ENCODE results near the gene MISFA. TPM values are rescaled to one million over a fixed set of nuclear protein-coding genes. Genes with fewer than 3 reads are reported as not detected.

Gene MISFA
- total RNA-seq, 1 donor from 2014 or later, result 2.9 TPM

DNA sequence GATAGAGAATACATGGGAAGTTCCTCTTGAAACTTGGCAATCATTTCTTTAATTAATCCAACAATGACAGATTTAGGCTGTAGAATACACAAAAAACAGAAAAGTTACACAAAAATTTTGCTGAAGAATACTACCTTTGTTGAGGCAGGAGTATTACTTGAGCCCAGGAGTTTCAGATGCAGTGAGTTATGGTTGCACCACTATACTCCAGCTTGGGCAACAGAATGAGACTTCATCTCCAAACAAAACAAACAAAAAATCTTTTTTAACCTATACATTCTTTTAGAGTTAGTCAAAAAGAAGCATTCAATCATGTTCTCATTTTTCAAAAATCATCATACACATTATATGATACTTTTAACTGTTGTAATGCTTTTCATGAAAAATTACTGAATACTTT lies 33.2 kb upstream of the MISFA start:
- Histone ChIP-seq H3K27ac (ENCODE audit: low read depth, low read length) (no peak overlapping the region), H3K4me3 (ENCODE audit: insufficient read depth, low read depth, low read length) (no peak overlapping the region), H2AFZ (ENCODE audit: low read depth, low read length) (no peak overlapping the region), H4K20me1 (ENCODE audit: insufficient read depth, low read length) (no peaks in the 10 kb centered on the region), H3K9ac (ENCODE audit: low read length) (no peak overlapping the region), H3K79me2 (ENCODE audit: insufficient read depth, low read length) (no peaks in the 10 kb centered on the region), H3K36me3 (ENCODE audit: insufficient read depth, low read length) (peaks cover 11% of the 10 kb centered on the region), H3K9me3 (ENCODE audit: insufficient read depth, low read depth, low read length) (no peaks in the 10 kb centered on the region), H3K27me3 (ENCODE audit: insufficient read depth, low read length) (no peaks in the 10 kb centered on the region), H3K4me2 (ENCODE audit: low read length) (no peak overlapping the region), H3K4me1 (ENCODE audit: insufficient read depth, low read length) (no peaks in the 10 kb centered on the region)
- peaks cover 3% of the 10 kb centered on the region for H3K36me3 Mint-ChIP-seq (ENCODE audit: low read depth, unreplicated experiment)
- TF ChIP-seq EZH2 (IDR thresholded peaks at IDR 0.05; ENCODE audit: insufficient read depth, low read length), result no peak
- TF ChIP-seq, protein P1, sequence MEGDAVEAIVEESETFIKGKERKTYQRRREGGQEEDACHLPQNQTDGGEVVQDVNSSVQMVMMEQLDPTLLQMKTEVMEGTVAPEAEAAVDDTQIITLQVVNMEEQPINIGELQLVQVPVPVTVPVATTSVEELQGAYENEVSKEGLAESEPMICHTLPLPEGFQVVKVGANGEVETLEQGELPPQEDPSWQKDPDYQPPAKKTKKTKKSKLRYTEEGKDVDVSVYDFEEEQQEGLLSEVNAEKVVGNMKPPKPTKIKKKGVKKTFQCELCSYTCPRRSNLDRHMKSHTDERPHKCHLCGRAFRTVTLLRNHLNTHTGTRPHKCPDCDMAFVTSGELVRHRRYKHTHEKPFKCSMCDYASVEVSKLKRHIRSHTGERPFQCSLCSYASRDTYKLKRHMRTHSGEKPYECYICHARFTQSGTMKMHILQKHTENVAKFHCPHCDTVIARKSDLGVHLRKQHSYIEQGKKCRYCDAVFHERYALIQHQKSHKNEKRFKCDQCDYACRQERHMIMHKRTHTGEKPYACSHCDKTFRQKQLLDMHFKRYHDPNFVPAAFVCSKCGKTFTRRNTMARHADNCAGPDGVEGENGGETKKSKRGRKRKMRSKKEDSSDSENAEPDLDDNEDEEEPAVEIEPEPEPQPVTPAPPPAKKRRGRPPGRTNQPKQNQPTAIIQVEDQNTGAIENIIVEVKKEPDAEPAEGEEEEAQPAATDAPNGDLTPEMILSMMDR (IDR thresholded peaks at IDR 0.05; ENCODE audit: insufficient read depth, low read depth, low read length), result no peak
- H3K9me3 Mint-ChIP-seq (ENCODE audit: unreplicated experiment), result no peaks in the 10 kb centered on the region
- no peak overlapping the region for H3K4me3 Mint-ChIP-seq (ENCODE audit: unreplicated experiment)
- FAIRE-seq (no peak), DNase-seq (ENCODE audit: low read depth) (no peak)
- H3K27ac Mint-ChIP-seq (ENCODE audit: unreplicated experiment), result no peak overlapping the region
- H3K27me3 Mint-ChIP-seq (ENCODE audit: low read depth, unreplicated experiment), result no peaks in the 10 kb centered on the region
- no peaks in the 10 kb centered on the region for H3K4me1 Mint-ChIP-seq (ENCODE audit: low read depth, unreplicated experiment)

DNA sequence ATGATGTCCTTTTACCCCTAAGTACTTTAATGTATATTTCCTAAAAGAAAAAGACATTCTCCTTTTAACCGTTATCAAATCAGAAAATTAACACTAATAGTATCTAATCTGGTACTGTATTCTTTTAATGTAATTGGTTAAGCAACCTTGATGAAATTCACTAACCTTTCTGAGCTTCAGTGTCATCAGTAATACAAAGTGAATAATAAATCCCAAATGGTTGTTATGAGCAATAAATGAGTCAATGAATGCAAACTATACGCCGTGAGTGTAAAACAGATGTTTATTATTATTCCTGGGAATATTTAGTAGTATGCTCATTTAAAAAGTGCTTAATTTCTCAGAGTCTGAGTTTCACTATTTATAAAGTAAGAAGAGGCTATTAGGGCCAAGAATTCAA lies 32.5 kb upstream of the MISFA start:
- no peaks in the 10 kb centered on the region for H3K9me3 ChIP-seq (ENCODE audit: insufficient read depth, low read depth, low read length)
- Mint-ChIP-seq H3K27ac (ENCODE audit: unreplicated experiment) (no peak overlapping the region), H3K4me1 (ENCODE audit: low read depth, unreplicated experiment) (no peaks in the 10 kb centered on the region), H3K36me3 (ENCODE audit: low read depth, unreplicated experiment) (peaks cover 4% of the 10 kb centered on the region), H3K27me3 (ENCODE audit: low read depth, unreplicated experiment) (no peaks in the 10 kb centered on the region), H3K9me3 (ENCODE audit: unreplicated experiment) (no peaks in the 10 kb centered on the region), H3K4me3 (ENCODE audit: unreplicated experiment) (no peak overlapping the region)
- H3K27me3 ChIP-seq (ENCODE audit: insufficient read depth, low read length), result no peaks in the 10 kb centered on the region
- no peak overlapping the region for H3K4me2 ChIP-seq (ENCODE audit: low read length)
- DNase-seq (ENCODE audit: low read depth) (no peak), FAIRE-seq (no peak)
- H3K36me3 ChIP-seq (ENCODE audit: insufficient read depth, low read length), result peaks cover 11% of the 10 kb centered on the region
- no peak overlapping the region for H3K27ac ChIP-seq (ENCODE audit: low read depth, low read length)
- H4K20me1 ChIP-seq (ENCODE audit: insufficient read depth, low read length), result no peaks in the 10 kb centered on the region
- H3K4me3 ChIP-seq (ENCODE audit: insufficient read depth, low read depth, low read length), result no peak overlapping the region
- H2AFZ ChIP-seq (ENCODE audit: low read depth, low read length), result no peak overlapping the region
- H3K79me2 ChIP-seq (ENCODE audit: insufficient read depth, low read length), result no peaks in the 10 kb centered on the region
- no peak for TF ChIP-seq EZH2 (IDR thresholded peaks at IDR 0.05; ENCODE audit: insufficient read depth, low read length)
- TF ChIP-seq, protein P1 (IDR thresholded peaks at IDR 0.05; ENCODE audit: insufficient read depth, low read depth, low read length), result no peak
- no peaks in the 10 kb centered on the region for H3K4me1 ChIP-seq (ENCODE audit: insufficient read depth, low read length)
- no peak overlapping the region for H3K9ac ChIP-seq (ENCODE audit: low read length)

DNA sequence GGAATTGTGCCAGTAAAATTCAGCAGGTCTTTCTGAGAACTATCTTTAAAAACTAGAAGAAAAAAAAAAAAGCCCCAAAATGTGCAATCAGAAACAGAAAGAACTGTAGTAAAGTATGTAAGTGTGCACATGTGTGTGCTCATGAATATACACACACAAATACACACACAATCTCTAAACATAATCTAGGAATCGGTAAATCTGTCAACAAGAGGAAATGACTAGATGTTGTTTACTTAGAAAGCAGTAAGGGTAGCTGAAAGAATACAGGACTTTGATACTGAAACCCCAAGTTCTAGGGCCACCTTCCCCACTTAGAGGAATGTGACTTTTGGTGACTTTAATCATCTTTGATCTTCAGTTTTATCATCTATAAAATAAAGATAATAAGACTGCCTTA lies 24.2 kb upstream of the MISFA start:
- DNase-seq (ENCODE audit: low read depth) (no peak), FAIRE-seq (no peak)
- TF ChIP-seq, protein P1 (IDR thresholded peaks at IDR 0.05; ENCODE audit: insufficient read depth, low read depth, low read length), result no peak
- no peak for TF ChIP-seq EZH2 (IDR thresholded peaks at IDR 0.05; ENCODE audit: insufficient read depth, low read length)
- Histone ChIP-seq H3K9me3 (ENCODE audit: insufficient read depth, low read depth, low read length) (no peaks in the 10 kb centered on the region), H3K27ac (ENCODE audit: low read depth, low read length) (no peak overlapping the region), H3K36me3 (ENCODE audit: insufficient read depth, low read length) (peaks cover 22% of the 10 kb centered on the region), H2AFZ (ENCODE audit: low read depth, low read length) (no peak overlapping the region), H3K4me1 (ENCODE audit: insufficient read depth, low read length) (no peaks in the 10 kb centered on the region), H3K4me3 (ENCODE audit: insufficient read depth, low read depth, low read length) (no peak overlapping the region), H3K9ac (ENCODE audit: low read length) (no peak overlapping the region), H3K27me3 (ENCODE audit: insufficient read depth, low read length) (no peaks in the 10 kb centered on the region), H3K4me2 (ENCODE audit: low read length) (no peak overlapping the region), H3K79me2 (ENCODE audit: insufficient read depth, low read length) (peaks cover 4% of the 10 kb centered on the region), H4K20me1 (ENCODE audit: insufficient read depth, low read length) (no peaks in the 10 kb centered on the region)
- H3K36me3 Mint-ChIP-seq (ENCODE audit: low read depth, unreplicated experiment), result peaks cover 14% of the 10 kb centered on the region
- no peak overlapping the region for H3K27ac Mint-ChIP-seq (ENCODE audit: unreplicated experiment)
- no peaks in the 10 kb centered on the region for H3K9me3 Mint-ChIP-seq (ENCODE audit: unreplicated experiment)
- H3K4me3 Mint-ChIP-seq (ENCODE audit: unreplicated experiment), result no peak overlapping the region
- H3K27me3 Mint-ChIP-seq (ENCODE audit: low read depth, unreplicated experiment), result no peaks in the 10 kb centered on the region
- no peaks in the 10 kb centered on the region for H3K4me1 Mint-ChIP-seq (ENCODE audit: low read depth, unreplicated experiment)
